Endometrial microvascular endothelial cells (primary cell): ENCODE data around the gene UBR4. TPM values are rescaled to one million over a fixed set of nuclear protein-coding genes. Genes with fewer than 3 reads are reported as not detected.
"Not testable (repeated sequence)": the region's sequence is repeated elsewhere in the genome, so short reads cannot be mapped to it uniquely, and the experiment has no call there.

ENCODE experiments used
- in situ Hi-C: cut with HindIII; loops from 2 replicates; pipeline ENCODE4 v1.10.0; 2017; ENCODE audit warnings: low sequenced_read_pairs, low pct_unique_long_range_greater_than_20kb; ENCODE audit errors: inconsistent ontology term
- total RNA-seq: library from RNA; depleted of rRNA; stranded (reverse); fragments of >200 nt; gene quantifications from one replicate; pipeline ENCODE4 v1.2.3, GENCODE V29; 2015; ENCODE audit errors: inconsistent ontology term

The UBR4 gene
- total RNA-seq, 1 donor from 2014 or later: 56.1 TPM

DNA sequence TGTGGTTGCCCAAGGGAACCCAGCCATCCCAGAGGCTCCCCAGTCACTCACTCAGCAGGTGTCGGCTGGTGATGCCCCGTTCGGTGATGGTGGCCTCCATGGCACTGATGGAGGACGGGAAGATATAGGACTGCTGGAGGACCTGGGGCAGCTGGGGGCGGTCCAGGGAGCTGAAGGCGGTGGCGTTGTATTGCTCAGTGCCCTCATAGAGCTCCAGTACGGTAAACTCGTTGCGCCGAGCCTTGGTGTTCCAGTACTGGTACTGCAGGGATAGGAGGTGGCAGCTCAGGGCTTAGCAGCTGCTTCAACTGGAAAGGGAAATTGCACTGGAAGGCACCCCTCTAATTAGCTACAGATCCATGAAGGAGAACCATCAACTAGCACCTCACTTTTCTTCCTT, 12.5 kb upstream of the UBR4 start:
- in situ Hi-C loops: no loop called here

GRCh38 chr1:19220991-19221390, 10.9 kb upstream of the UBR4 start:
- in situ Hi-C loops: no loop called here

DNA sequence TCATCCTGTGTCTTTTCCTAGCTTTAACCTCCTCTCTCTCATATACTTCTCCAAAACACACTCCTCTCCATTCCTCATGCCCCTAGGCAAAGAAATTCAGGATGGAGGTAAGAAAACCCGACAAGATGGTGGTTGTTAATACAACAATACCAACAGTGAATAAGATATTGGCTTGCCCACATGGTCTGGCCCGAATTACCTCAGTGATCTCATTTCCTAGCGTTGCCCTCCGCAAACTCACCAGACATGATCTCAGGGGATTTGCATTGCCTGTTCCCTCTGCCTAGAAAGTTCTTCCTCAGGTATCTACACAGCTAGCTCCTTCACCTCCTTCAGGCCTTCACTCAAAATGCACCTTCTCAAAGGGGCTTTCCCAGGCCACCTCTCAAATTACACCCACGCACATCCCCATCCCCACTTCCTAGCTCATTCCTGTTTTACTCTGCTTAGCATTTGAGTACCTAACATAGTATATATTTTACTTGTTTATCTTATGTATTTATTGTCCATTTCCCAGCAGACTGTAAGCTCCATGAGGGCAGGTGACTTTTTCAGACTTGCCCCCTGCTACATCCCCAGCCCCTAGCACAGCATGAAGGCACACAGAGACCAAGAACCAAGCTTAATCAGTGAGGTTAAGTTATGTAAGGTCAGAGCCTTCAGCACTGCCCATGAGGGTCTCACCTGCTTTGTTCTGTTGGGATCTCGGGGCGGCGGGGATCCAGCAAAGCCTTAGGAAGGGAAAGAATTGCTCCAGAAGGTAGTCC, 10.2 kb upstream of the UBR4 start:
- in situ Hi-C loops: no loop called here

DNA sequence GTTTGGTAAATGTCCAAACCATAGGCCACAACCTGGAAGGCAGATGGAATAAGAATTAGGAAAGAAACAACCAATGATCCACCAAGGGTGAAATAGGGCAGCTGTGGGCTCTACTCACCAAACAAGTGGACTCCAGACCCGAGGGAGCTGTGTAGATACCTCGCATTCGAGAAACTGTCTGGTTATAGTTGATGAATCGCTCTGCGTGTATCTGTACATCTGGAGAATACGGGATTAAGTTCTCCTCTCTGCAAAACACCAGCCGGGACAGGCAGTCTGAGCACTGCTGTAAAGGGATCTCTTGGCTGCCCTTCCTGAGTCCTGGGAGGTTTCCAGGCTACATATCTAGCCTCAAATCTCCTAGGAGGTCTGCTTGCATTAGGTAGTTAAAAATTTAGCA, 9.4 kb upstream of the UBR4 start:
- in situ Hi-C loops: no loop called here

- in situ Hi-C loops: not testable (repeated sequence)
These were observed 6.5 kb upstream of the UBR4 start for GRCh38 chr1:19216585-19216984.

- in situ Hi-C loops: no loop called here
These were observed 3.5 kb upstream of the UBR4 start for GRCh38 chr1:19213580-19213979.

DNA sequence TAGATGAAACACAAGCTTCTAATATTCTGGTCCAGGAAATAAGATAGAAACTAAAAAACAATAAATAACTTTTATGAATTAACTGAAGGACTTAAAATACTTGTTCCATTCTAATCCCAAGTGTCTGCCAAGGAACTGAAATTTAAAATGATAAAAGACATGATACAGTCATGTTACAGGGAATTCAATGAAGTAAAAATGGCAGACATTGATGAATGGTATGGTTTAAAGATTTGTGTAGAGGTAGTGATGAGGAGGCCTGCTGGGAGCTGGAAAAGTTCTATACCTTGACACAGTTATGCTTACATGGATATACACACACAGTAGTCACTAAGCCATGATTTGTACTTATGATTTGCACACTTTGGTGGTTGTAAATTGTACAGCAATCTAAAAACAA, 2.1 kb upstream of the UBR4 start:
- in situ Hi-C loops: no loop called here

GRCh38 chr1:19210772-19211549, 895 bp upstream of the UBR4 start:
- in situ Hi-C loops: no loop called here

- in situ Hi-C loops: no loop called here
These were observed 552 bp downstream of the UBR4 start for GRCh38 chr1:19209439-19209989.

- in situ Hi-C loops: no loop called here
These were observed 1.2 kb downstream of the UBR4 start for GRCh38 chr1:19208710-19209438.

- in situ Hi-C loops: no loop called here
These were observed 3.1 kb downstream of the UBR4 start for GRCh38 chr1:19206947-19207346.

DNA sequence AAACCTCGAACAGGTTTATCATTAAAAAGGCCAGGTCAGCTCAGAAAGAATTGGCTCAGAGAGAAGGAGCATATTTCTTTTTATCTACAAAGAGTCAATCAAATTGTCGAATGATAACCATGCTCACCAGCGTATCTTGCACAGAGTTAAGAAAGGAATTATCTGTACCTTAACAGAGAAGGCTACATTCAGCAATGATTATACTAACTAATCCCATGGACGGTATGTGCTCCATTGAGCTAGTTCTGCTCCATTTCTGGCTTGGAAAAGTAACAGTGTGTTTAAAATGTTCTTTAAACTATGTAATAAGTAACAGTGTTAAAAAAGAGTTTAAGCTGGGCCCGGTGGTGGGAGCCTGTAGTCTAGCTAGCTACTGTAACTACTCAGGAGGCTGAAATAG, 4.2 kb downstream of the UBR4 start:
- in situ Hi-C loops: no loop called here

DNA sequence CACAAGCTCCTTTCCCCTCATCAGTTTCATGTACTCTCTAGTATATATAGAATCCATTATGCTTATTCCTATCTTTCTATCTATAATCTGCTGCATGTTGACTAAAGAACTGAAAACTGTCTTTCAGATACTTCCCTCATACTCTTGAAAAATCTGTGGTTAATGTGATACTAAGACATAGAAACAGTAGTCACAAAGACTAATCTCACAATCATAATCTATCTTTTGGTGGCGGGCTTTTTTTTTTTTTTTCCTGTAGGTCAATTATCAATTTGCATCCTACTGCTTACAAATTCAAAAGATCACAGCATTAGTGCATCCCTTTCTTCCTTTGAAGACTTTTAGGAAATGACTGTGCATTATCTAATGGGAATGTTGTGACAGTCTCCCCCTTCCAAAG, 4.7 kb downstream of the UBR4 start:
- in situ Hi-C loops: no loop called here

DNA sequence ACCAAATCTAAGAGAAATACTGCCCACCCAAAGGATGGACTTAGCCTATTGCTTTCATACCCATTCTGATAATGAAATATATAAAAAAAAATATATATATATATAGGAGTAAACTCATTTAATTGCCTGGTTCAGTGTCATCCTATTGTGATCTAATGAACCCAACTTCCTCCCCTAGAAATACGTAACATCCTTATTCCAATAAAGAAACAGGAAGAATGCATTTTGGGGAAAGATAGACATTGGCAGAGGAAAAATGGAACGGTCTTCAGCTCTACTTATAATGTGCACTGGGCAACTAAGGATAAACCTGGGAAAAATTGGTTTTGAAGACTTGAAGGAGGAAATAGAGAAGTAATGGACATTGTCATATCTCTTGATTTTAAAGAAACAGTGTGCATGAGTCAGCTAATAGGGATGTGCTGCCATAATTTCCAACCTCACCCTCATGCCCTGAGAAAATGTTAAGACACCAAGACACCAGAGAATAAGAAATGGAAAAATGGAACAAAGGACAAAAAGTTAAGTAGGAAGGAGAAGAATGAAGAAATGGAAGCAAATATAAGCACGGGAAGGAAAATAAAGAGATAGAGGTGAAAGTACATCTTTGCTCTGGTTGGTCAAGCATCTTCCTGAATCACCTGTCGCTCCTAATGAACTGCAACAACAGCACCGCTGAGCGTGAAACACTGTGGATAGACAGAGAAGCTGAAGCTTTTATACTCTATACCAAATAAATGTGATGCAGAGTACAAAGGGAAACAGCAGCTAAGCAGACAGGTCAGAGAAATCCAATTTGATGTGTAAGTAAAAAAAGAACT, 5.4 kb downstream of the UBR4 start:
- in situ Hi-C loops: no loop called here

GRCh38 chr1:19203440-19203839, 6.6 kb downstream of the UBR4 start:
- in situ Hi-C loops: no loop called here

- in situ Hi-C loops: no loop called here
These were observed 7.7 kb downstream of the UBR4 start for GRCh38 chr1:19202396-19202795.

DNA sequence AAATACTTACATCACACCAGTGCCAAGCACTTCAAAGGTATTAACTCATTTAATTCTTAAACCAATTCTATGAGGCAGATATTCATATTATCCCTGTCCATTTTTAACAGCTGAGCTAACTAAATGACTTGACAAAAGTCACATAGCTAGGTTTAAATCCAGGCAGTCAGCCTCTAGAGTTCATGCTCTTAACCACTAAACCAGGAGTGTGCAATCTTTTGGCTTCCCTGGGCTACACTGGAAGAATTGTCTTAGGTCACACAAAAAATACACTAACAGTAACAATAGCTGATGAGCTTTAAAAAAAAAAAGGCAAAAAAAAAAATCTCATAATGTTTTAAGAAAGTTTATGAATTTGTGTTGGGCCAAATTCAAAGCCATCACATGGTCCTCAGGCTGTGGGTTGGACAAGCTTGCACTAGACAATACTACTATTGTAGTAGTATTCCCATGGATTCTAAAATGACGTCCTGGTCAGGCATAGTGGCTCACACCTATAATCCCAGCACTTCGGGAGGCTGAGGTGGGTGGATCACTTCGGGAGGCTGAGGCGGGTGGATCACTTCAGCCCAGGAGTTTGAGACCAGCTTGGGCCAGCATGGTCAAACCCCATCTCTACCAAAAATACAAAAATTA, 10.0 kb downstream of the UBR4 start:
- in situ Hi-C loops: no loop called here

- in situ Hi-C loops: no loop called here
These were observed 10.6 kb downstream of the UBR4 start for GRCh38 chr1:19199329-19199968.
